C4-2B (cell line): Measurements from ENCODE around the gene GPR146.

Source experiments
- H3K27ac ChIP-seq: fragments of 450-650 bp; 2 replicates; pipeline ENCODE4 v1.5.1; 2017
- CTCF ChIP-seq: fragments of 450-650 bp; conservative IDR thresholded peaks from 2 replicates; pipeline ENCODE4 v1.5.1; 2017; ENCODE audit warnings: mild to moderate bottlenecking
- ZFX ChIP-seq: fragments of 450-650 bp; IDR thresholded peaks from 2 replicates; pipeline ENCODE4 v1.6.1; 2017

Gene GPR146

GRCh38 chr7:1020849-1021251 is 23.5 kb upstream of the GPR146 start:
- H3K27ac ChIP-seq: no peak overlapping the region

GRCh38 chr7:1021366-1021765 is 23.0 kb upstream of the GPR146 start:
- TF ChIP-seq ZFX (no peak), CTCF (no peak)
- no peak overlapping the region for H3K27ac ChIP-seq

More at GRCh38 chr7:1020849-1021251, 23.5 kb upstream of the GPR146 start:
- no peak for TF ChIP-seq ZFX
- TF ChIP-seq CTCF: no peak

GRCh38 chr7:1021931-1022330 is 22.4 kb upstream of the GPR146 start:
- TF ChIP-seq ZFX (no peak), CTCF (no peak)
- no peak overlapping the region for H3K27ac ChIP-seq

- no peak overlapping the region for H3K27ac ChIP-seq
- TF ChIP-seq CTCF (no peak), ZFX (no peak)
Measured at GRCh38 chr7:1022356-1022755, 22.0 kb upstream of the GPR146 start.

GRCh38 chr7:1022801-1023465 is 21.4 kb upstream of the GPR146 start:
- no peak overlapping the region for H3K27ac ChIP-seq
- TF ChIP-seq ZFX: no peak
- no peak for TF ChIP-seq CTCF

- no peak overlapping the region for H3K27ac ChIP-seq
Measured at GRCh38 chr7:1024331-1024841, 20.0 kb upstream of the GPR146 start.

More at GRCh38 chr7:1024331-1024841, 20.0 kb upstream of the GPR146 start:
- TF ChIP-seq ZFX (no peak), CTCF (no peak)
